MM.1S (cell line): ENCODE measurements around the gene DAZAP1.

Source experiments
- EZH2phosphoT487 ChIP-seq: fragments of 300-600 bp; sonication (generic); IDR thresholded peaks from 2 replicates; pipeline ENCODE4 v1.6.1; 2018; ENCODE audit warnings: antibody characterized with exemption, low read length
- TF ChIP-seq, protein P1 (sequence below): fragments of 300-600 bp; sonication (generic); IDR thresholded peaks from 2 replicates; pipeline ENCODE4 v1.5.1; 2016; ENCODE audit warnings: antibody characterized with exemption, low read length, mixed read lengths

DNA sequence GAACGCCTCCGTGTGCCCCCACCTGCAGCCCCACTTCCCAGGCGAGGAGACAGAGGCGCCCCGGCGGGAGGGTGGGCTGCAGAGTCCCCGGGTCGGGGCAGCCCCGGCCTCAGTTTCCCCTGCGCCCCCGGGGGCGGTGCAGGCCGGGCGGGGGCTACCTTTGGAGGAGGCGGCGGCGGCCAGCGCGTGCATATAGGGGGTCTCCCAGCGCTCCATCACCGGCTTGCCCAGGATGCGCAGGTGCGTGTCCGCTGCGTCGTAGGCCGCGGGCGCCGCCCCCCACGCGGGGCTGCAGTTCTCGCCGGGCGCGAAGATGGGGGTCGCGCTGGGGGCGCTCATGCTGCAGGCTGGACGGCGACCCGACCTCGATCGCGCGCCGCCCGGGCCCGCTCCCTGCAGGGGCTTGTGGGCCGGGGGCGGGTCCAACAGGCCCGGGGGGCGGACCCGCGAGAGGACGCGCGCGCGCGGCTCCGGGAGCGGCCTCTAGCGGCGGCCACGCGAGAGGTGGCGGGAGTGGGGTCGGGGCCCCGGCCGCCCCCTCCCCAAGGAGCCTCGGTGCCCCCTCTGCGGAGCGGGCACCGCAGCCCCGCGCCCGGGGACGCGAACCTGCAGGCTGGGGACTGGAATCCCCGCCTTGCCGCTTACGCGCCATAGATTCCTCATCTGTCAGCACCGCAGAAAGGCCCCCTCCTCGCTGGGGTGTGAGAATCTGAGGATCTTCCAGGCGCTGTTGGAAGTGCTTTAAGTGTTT, 6.1 kb upstream of the DAZAP1 start, which contains the start of gene GAMT:
- TF ChIP-seq, protein P1, sequence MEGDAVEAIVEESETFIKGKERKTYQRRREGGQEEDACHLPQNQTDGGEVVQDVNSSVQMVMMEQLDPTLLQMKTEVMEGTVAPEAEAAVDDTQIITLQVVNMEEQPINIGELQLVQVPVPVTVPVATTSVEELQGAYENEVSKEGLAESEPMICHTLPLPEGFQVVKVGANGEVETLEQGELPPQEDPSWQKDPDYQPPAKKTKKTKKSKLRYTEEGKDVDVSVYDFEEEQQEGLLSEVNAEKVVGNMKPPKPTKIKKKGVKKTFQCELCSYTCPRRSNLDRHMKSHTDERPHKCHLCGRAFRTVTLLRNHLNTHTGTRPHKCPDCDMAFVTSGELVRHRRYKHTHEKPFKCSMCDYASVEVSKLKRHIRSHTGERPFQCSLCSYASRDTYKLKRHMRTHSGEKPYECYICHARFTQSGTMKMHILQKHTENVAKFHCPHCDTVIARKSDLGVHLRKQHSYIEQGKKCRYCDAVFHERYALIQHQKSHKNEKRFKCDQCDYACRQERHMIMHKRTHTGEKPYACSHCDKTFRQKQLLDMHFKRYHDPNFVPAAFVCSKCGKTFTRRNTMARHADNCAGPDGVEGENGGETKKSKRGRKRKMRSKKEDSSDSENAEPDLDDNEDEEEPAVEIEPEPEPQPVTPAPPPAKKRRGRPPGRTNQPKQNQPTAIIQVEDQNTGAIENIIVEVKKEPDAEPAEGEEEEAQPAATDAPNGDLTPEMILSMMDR: peak; percentile 47
- no peak for TF ChIP-seq EZH2phosphoT487
